ENCODE measurements around the gene ZBED3. TPM values are rescaled to one million over a fixed set of nuclear protein-coding genes. Genes with fewer than 3 reads are reported as not detected.
"Not testable (repeated sequence)": the region's sequence is repeated elsewhere in the genome, so short reads cannot be mapped to it uniquely, and the experiment has no call there.

The ZBED3 gene
- total RNA-seq, 1 experiment from 2014 or later, result 7.8 TPM

- WGBS (ENCODE audit: extremely low coverage, insufficient read length, low lambda C conversion rate), result no CpG with 5 or more reads among the region's 5 CpGs
- H3K4me1 Mint-ChIP-seq, result peaks cover 11 to 13% of the 10 kb centered on the region in 2 experiments
- H3K23ac ChIP-seq (ENCODE audit: insufficient read length, low read depth, low read length), result no peak overlapping the region
Observed at GRCh38 chr5:77080905-77081304, 6.2 kb downstream of the ZBED3 start.

GRCh38 chr5:77080479-77080878 is 6.6 kb downstream of the ZBED3 start:
- not testable (repeated sequence) for H3K79me1 ChIP-seq (ENCODE audit: insufficient read depth, low read depth, low read length, poor library complexity, severe bottlenecking); H3K23me2 ChIP-seq (ENCODE audit: insufficient read length, low read depth, low read length, poor library complexity, severe bottlenecking); H3K4me2 ChIP-seq (ENCODE audit: insufficient read depth, insufficient read length, low read length); H3K9me3 Mint-ChIP-seq; H4K91ac ChIP-seq (ENCODE audit: insufficient read length, low read depth, low read length); H3K4me1 ChIP-seq (ENCODE audit: insufficient read depth, low read length); H3K79me2 ChIP-seq (ENCODE audit: insufficient read depth, low read length); H3K27me3 Mint-ChIP-seq (ENCODE audit: low read depth); DNase-seq; H3K14ac ChIP-seq (ENCODE audit: insufficient read depth, low read length); H2BK5ac ChIP-seq (ENCODE audit: insufficient read length, low read length); H4K8ac ChIP-seq (replicated peaks; ENCODE audit: insufficient read length, low read depth, low read length); H3K27me3 ChIP-seq (ENCODE audit: insufficient read depth, low read length); H3K9me3 ChIP-seq (ENCODE audit: control insufficient read depth, low read depth, low read length); H4K5ac ChIP-seq (ENCODE audit: insufficient read length, low read depth, low read length); H3K4ac ChIP-seq (ENCODE audit: low read depth, low read length); H2AFZ ChIP-seq (ENCODE audit: low read length); H3K23ac ChIP-seq (ENCODE audit: insufficient read length, low read depth, low read length); H2BK20ac ChIP-seq (ENCODE audit: low read depth, low read length, poor library complexity, severe bottlenecking); H3K4me1 Mint-ChIP-seq; H3K9ac ChIP-seq (ENCODE audit: extremely low read depth, insufficient read length, low read length); H3K27ac Mint-ChIP-seq; H3K56ac ChIP-seq (ENCODE audit: insufficient read length, low read depth, low read length); H2AK5ac ChIP-seq (ENCODE audit: insufficient read length, low read length); H2BK12ac ChIP-seq (ENCODE audit: insufficient read length, low read depth, low read length); H3T11ph ChIP-seq (ENCODE audit: low read length); H2BK120ac ChIP-seq (ENCODE audit: low read depth, low read length, poor library complexity, severe bottlenecking); H3K4me3 Mint-ChIP-seq; H4K20me1 ChIP-seq (ENCODE audit: control insufficient read depth, insufficient read depth, insufficient read length); H2BK15ac ChIP-seq (ENCODE audit: low read depth, low read length); H3K18ac ChIP-seq (ENCODE audit: insufficient read length, low read depth, low read length); H3K27ac ChIP-seq (ENCODE audit: insufficient read length, low read depth, low read length)
- peaks cover 6 to 21% (median 17%) of the 10 kb centered on the region in 3 experiments; a peak in 5 of 7 replicates for H3K36me3 Mint-ChIP-seq (ENCODE audit: insufficient read depth in 1 of 3, low read depth in 3 of 3)
- WGBS (ENCODE audit: extremely low coverage, insufficient read length, low lambda C conversion rate), result no CpG with 5 or more reads among the region's 11 CpGs

More at GRCh38 chr5:77080905-77081304, 6.2 kb downstream of the ZBED3 start:
- H4K91ac ChIP-seq (ENCODE audit: insufficient read length, low read depth, low read length), result no peak overlapping the region
- no peak overlapping the region for H3T11ph ChIP-seq (ENCODE audit: low read length)
- TF ChIP-seq CTCF (conservative IDR thresholded peaks at IDR 0.05), result no peak
- H2AK5ac ChIP-seq (ENCODE audit: insufficient read length, low read length), result no peak overlapping the region
- Mint-ChIP-seq H3K27me3 (ENCODE audit: low read depth) (peaks cover 7% of the 10 kb centered on the region), H3K36me3 (ENCODE audit: insufficient read depth in 1 of 3, low read depth in 3 of 3) (peaks cover 6 to 21% (median 17%) of the 10 kb centered on the region in 3 experiments; a peak in 5 of 7 replicates), H3K4me3 (no peak overlapping the region), H3K9me3 (peaks cover 0 to 3% of the 10 kb centered on the region in 2 experiments; a peak in 1 of 5 replicates), H3K27ac (no peak overlapping the region)
- no peak overlapping the region for H3K4me2 ChIP-seq (ENCODE audit: insufficient read depth, insufficient read length, low read length)
- no peak for DNase-seq
- H2BK120ac ChIP-seq (ENCODE audit: low read depth, low read length, poor library complexity, severe bottlenecking), result no peak overlapping the region
- no peak overlapping the region for H4K8ac ChIP-seq (replicated peaks; ENCODE audit: insufficient read length, low read depth, low read length)
- H2BK5ac ChIP-seq (ENCODE audit: insufficient read length, low read length), result no peak overlapping the region
- no peak overlapping the region for H3K56ac ChIP-seq (ENCODE audit: insufficient read length, low read depth, low read length)
- no peak overlapping the region for H2BK15ac ChIP-seq (ENCODE audit: low read depth, low read length)
- no peak overlapping the region for H3K9ac ChIP-seq (ENCODE audit: extremely low read depth, insufficient read length, low read length)
- no peaks in the 10 kb centered on the region for H3K4me1 ChIP-seq (ENCODE audit: insufficient read depth, low read length)
- no peak overlapping the region for H3K18ac ChIP-seq (ENCODE audit: insufficient read length, low read depth, low read length)
- no peaks in the 10 kb centered on the region for H3K79me2 ChIP-seq (ENCODE audit: insufficient read depth, low read length)
- H3K14ac ChIP-seq (ENCODE audit: insufficient read depth, low read length), result no peak overlapping the region
- H3K27me3 ChIP-seq (ENCODE audit: insufficient read depth, low read length), result no peaks in the 10 kb centered on the region
- H2AFZ ChIP-seq (ENCODE audit: low read length), result no peak overlapping the region
- H3K27ac ChIP-seq (ENCODE audit: insufficient read length, low read depth, low read length), result no peak overlapping the region
- H3K9me3 ChIP-seq (ENCODE audit: control insufficient read depth, low read depth, low read length), result no peaks in the 10 kb centered on the region
- no peaks in the 10 kb centered on the region for H3K79me1 ChIP-seq (ENCODE audit: insufficient read depth, low read depth, low read length, poor library complexity, severe bottlenecking)
- no peak overlapping the region for H3K4ac ChIP-seq (ENCODE audit: low read depth, low read length)
- no peaks in the 10 kb centered on the region for H3K23me2 ChIP-seq (ENCODE audit: insufficient read length, low read depth, low read length, poor library complexity, severe bottlenecking)
- no peaks in the 10 kb centered on the region for H4K20me1 ChIP-seq (ENCODE audit: control insufficient read depth, insufficient read depth, insufficient read length)
- no peak overlapping the region for H4K5ac ChIP-seq (ENCODE audit: insufficient read length, low read depth, low read length)
- no peak overlapping the region for H2BK12ac ChIP-seq (ENCODE audit: insufficient read length, low read depth, low read length)
- no peak overlapping the region for H2BK20ac ChIP-seq (ENCODE audit: low read depth, low read length, poor library complexity, severe bottlenecking)
